HepG2 (cell line): Measurements from ENCODE around the gene TGM2. TPM values are rescaled to one million over a fixed set of nuclear protein-coding genes. Genes with fewer than 3 reads are reported as not detected.
A peak's percentile ranks its signal among the peaks of the same experiment; 100 is the strongest.

Experiments used
- DNMT3B ChIP-seq: conservative IDR thresholded peaks from 2 replicates; pipeline ENCODE4 v1.6.1; 2016; ENCODE audit warnings: missing biosample characterization, control low read depth
- HES4 ChIP-seq: sonication (generic); formaldehyde crosslinking; IDR thresholded peaks from 2 replicates; pipeline ENCODE4 v1.9.0; 2021; ENCODE audit warnings: mild to moderate bottlenecking, missing genetic modification reagents, borderline replicate concordance
- HNF1A ChIP-seq, 2 experiments: sonication (generic) in 1 of 2; formaldehyde crosslinking in 1 of 2; IDR thresholded peaks; 2 replicates each; pipeline versions ENCODE4 v1.4.0 to v1.6.1; 2016 to 2020; ENCODE audit warnings: borderline replicate concordance in 1 of 2, low read depth in 1 of 2, mild to moderate bottlenecking in 1 of 2, missing genetic modification reagents in 1 of 2
- HOXA9 ChIP-seq: sonication (generic); formaldehyde crosslinking; IDR thresholded peaks from 2 replicates; pipeline ENCODE4 v1.8.1; 2022; ENCODE audit warnings: missing genetic modification reagents, mild to moderate bottlenecking, moderate library complexity, borderline replicate concordance
- ONECUT2 ChIP-seq: sonication (generic); formaldehyde crosslinking; IDR thresholded peaks from 2 replicates; pipeline ENCODE4 v1.4.0; 2020; ENCODE audit warnings: missing genetic modification reagents
- POLR2AphosphoS2 ChIP-seq: IDR thresholded peaks from 2 replicates; pipeline ENCODE4 v1.6.1; 2011; ENCODE audit warnings: low read depth, low read length, improper control_type of control experiment
- RAD51 ChIP-seq: fragments of 450-650 bp; IDR thresholded peaks from 2 replicates; pipeline ENCODE4 v1.6.1; 2016; ENCODE audit warnings: borderline replicate concordance
- RBFOX2 ChIP-seq: fragments of 200-400 bp; formaldehyde crosslinking; IDR thresholded peaks from 2 replicates; pipeline ENCODE4 v1.6.1; 2017; ENCODE audit warnings: low read depth, mild to moderate bottlenecking, low read length
- SUZ12 ChIP-seq: fragments of 150-350 bp; IDR thresholded peaks from 2 replicates; pipeline ENCODE4 v1.6.1; 2014; ENCODE audit warnings: low read depth, low read length
- ZNF446 ChIP-seq: sonication (generic); formaldehyde crosslinking; IDR thresholded peaks from 2 replicates; pipeline ENCODE4 v1.5.0; 2020; ENCODE audit warnings: mild to moderate bottlenecking, missing genetic modification reagents
- ZNF510 ChIP-seq: sonication (generic); formaldehyde crosslinking; IDR thresholded peaks from 2 replicates; pipeline ENCODE4 v1.4.0; 2020; ENCODE audit warnings: low read depth, mild to moderate bottlenecking, missing genetic modification reagents
- ZNF615 ChIP-seq: sonication (generic); formaldehyde crosslinking; IDR thresholded peaks from 2 replicates; pipeline ENCODE4 v1.5.0; 2020; ENCODE audit warnings: mild to moderate bottlenecking, missing genetic modification reagents, borderline replicate concordance
- polyA plus RNA-seq, 8 experiments: library from polyadenylated mRNA; depleted of rRNA in 3 of 8; stranded (reverse) in 7 of 8; unstranded in 1 of 8; fragments of >200 nt; fragmentation: Illumina TruSeq in 4 of 8; extraction: Trizol in 4 of 8; gene quantifications; 2 replicates each; pipeline versions ENCODE4 v1.2.1 to v1.2.3, GENCODE V29; 2011 to 2016; ENCODE audit warnings: low read depth in 4 of 8, missing spikeins in 1 of 8, mixed read lengths in 1 of 8; ENCODE audit not compliant: insufficient read depth in 1 of 8
- total RNA-seq, 5 experiments: library from RNA; depleted of rRNA; stranded (reverse); fragments of >200 nt; fragmentation: Illumina TruSeq; extraction: Trizol; gene quantifications; 2 replicates each; pipeline ENCODE4 v1.2.3, GENCODE V29; 2016; ENCODE audit warnings: low read depth in 1 of 5
- TF ChIP-seq, protein P1 (sequence below): sonication (generic); formaldehyde crosslinking; conservative IDR thresholded peaks from 2 replicates; pipeline ENCODE4 v1.8.0; 2022; ENCODE audit warnings: mild to moderate bottlenecking, moderate library complexity, missing genetic modification reagents
- TF ChIP-seq, protein P2 (sequence below): sonication (generic); formaldehyde crosslinking; IDR thresholded peaks from 2 replicates; pipeline ENCODE4 v1.9.0; 2021; ENCODE audit warnings: missing genetic modification reagents, mild to moderate bottlenecking, borderline replicate concordance
- TF ChIP-seq, protein P3 (sequence below): sonication (generic); formaldehyde crosslinking; IDR thresholded peaks from 2 replicates; pipeline ENCODE4 v1.8.0; 2022; ENCODE audit warnings: missing genetic modification reagents, mild to moderate bottlenecking, borderline replicate concordance
- TF ChIP-seq, protein P4 (sequence below): sonication (generic); formaldehyde crosslinking; IDR thresholded peaks from 2 replicates; pipeline ENCODE4 v1.4.0; 2020; ENCODE audit warnings: mild to moderate bottlenecking, missing genetic modification reagents

TGM2 gene
- total and polyA plus RNA-seq, 2 of the 13 experiments (the other 11 are each of a cell fraction or from before 2014, with no cell fraction given): 4.2 to 46.4 TPM

- TF ChIP-seq, protein P1, sequence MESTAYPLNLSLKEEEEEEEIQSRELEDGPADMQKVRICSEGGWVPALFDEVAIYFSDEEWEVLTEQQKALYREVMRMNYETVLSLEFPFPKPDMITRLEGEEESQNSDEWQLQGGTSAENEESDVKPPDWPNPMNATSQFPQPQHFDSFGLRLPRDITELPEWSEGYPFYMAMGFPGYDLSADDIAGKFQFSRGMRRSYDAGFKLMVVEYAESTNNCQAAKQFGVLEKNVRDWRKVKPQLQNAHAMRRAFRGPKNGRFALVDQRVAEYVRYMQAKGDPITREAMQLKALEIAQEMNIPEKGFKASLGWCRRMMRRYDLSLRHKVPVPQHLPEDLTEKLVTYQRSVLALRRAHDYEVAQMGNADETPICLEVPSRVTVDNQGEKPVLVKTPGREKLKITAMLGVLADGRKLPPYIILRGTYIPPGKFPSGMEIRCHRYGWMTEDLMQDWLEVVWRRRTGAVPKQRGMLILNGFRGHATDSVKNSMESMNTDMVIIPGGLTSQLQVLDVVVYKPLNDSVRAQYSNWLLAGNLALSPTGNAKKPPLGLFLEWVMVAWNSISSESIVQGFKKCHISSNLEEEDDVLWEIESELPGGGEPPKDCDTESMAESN (CRISPR knock-in tag): 0 out of 2 replicates have a peak, but pooled peaks have one; percentile 48
- TF ChIP-seq RAD51 (no peak), POLR2AphosphoS2 (no peak), ZNF615 (CRISPR knock-in tag) (peak; percentile 21; the same call in 1 of the 2 replicates), DNMT3B (CRISPR knock-in tag) (no peak), ZNF510 (no peak), ZNF446 (CRISPR knock-in tag) (no peak), HNF1A (IDR thresholded peaks at IDR 0.05; ENCODE audit: low read depth) (0 out of 2 replicates have a peak, but pooled peaks have one; percentile 16), HNF1A (CRISPR knock-in tag; IDR thresholded peaks at IDR 0.05; ENCODE audit: borderline replicate concordance) (no peak), HOXA9 (no peak), HES4 (CRISPR knock-in tag) (no peak), ONECUT2 (CRISPR knock-in tag) (no peak), SUZ12 (no peak), RBFOX2 (no peak)
- TF ChIP-seq, protein P2, sequence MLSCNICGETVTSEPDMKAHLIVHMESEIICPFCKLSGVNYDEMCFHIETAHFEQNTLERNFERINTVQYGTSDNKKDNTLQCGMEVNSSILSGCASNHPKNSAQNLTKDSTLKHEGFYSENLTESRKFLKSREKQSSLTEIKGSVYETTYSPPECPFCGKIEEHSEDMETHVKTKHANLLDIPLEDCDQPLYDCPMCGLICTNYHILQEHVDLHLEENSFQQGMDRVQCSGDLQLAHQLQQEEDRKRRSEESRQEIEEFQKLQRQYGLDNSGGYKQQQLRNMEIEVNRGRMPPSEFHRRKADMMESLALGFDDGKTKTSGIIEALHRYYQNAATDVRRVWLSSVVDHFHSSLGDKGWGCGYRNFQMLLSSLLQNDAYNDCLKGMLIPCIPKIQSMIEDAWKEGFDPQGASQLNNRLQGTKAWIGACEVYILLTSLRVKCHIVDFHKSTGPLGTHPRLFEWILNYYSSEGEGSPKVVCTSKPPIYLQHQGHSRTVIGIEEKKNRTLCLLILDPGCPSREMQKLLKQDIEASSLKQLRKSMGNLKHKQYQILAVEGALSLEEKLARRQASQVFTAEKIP (CRISPR knock-in tag): no peak
- TF ChIP-seq, protein P3, sequence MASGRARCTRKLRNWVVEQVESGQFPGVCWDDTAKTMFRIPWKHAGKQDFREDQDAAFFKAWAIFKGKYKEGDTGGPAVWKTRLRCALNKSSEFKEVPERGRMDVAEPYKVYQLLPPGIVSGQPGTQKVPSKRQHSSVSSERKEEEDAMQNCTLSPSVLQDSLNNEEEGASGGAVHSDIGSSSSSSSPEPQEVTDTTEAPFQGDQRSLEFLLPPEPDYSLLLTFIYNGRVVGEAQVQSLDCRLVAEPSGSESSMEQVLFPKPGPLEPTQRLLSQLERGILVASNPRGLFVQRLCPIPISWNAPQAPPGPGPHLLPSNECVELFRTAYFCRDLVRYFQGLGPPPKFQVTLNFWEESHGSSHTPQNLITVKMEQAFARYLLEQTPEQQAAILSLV (CRISPR knock-in tag): no peak
- TF ChIP-seq, protein P4, sequence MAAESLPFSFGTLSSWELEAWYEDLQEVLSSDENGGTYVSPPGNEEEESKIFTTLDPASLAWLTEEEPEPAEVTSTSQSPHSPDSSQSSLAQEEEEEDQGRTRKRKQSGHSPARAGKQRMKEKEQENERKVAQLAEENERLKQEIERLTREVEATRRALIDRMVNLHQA (CRISPR knock-in tag): no peak
Observed at GRCh38 chr20:38167851-38168760, 3.0 kb upstream of the TGM2 start (continued).
